Activated CD4-positive, alpha-beta T cell treated with anti-CD3 and anti-CD28 coated beads for 1 hour (primary cell): ENCODE measurements around the gene PAN3.
"Not testable (repeated sequence)": the region's sequence is repeated elsewhere in the genome, so short reads cannot be mapped to it uniquely, and the experiment has no call there.

Experiments
- DNase-seq: peaks from one replicate; pipeline ENCODE4 v3.0.0-alpha.2; 2020

PAN3 gene

DNA sequence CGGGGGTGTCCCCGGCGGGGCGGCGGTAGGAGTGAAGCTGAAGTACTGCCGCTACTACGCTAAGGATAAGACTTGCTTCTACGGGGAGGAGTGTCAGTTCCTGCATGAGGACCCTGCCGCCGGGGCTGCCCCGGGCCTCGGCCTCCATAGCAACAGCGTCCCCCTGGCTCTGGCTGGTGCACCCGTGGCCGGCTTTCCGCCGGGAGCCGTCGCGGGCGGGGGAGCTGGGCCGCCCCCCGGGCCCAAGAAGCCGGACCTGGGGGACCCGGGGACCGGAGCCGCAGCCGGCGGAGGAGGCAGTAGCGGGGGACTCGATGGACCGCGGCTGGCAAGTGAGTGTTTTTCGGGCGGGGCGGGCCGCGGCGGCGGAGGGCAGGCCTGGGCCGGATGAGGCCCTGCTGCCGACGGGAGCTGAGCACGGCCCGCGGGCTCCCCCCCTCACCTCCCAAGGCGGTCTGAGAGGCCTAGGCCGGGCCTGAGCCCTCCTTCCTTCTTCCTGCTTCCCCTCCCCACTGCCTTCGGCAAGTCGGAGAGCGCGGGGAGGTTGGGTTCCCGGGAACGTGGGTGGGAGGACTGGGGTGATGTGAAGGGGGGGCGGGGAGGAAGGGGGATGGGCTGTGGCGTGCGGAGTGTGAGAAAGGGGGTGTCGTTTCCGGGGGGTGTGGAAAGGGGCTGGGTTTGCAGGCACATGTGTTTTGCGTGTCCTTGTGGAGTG is 568 bp downstream of the PAN3 start:
- DNase-seq, result peak; percentile 73

DNA sequence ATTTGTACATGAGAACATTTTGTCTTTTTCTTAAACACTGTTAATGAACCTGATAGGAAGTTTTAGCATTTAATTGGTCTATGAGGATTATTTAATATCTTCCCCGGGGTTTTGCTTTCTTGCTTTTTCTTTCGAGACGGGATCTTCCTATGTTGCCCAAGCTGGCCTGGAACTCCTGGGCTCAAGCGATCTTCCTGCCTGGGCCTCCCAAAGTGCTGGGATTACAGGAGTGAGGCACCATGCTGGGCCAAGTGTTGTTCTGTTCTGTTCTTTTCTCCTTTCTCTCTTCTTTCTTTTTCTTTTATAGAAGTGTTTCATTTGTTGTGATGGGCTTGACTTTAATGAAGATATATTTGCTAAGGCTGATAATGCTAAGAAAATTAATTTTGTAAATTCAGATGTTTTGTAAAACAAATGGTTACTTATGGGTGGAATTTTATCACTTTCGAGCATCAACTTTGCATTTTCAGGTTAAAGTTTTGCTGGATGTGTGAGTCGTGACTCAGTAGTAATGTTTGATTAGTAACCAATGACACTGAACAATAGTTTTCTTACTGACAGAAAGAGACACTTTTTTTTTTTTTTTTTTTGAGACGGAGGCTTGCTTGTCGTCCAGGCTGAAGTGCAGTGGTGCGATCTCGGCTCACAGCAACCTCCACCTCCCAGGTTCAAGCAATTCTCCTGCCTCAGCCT is 2.2 kb downstream of the PAN3 start:
- DNase-seq, result no peak

DNA sequence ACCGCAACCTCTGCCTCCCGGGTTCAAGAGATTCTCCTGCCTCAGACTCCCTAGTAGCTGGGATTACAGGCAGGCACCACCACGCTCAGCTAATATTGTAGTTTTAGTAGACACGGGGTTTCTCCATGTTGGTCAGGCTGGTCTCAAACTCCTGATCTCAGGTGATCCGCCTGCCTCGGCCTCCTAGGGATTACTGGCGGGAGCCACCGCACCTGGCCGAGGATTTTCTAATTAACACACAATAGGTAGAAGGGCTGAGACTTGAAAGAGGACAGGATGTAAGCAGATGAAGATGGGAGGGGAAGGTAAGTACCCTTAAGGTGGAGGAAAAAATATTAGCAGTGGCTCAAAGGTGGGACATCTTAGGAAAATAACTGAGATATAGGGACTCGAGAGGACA is 3.2 kb downstream of the PAN3 start:
- not testable (repeated sequence) for DNase-seq

DNA sequence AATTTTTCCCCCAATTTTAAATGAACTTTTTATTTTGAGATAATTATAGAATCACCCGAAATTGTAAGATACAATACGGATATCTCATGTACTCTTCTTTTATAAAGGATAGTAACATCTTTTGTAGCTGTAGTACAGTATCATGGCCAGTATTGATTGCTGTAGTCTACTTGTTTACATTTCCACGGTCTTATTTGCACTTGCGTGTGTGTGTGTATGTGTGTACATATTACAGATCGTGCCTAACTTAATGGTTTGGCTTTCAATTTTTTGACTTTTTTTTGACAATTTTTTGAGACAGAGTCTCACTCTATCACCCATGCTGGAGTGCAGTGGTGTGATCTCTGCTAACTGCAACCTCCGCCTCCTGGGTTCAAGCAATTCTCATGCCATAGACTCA is 6.7 kb downstream of the PAN3 start:
- no peak for DNase-seq

DNA sequence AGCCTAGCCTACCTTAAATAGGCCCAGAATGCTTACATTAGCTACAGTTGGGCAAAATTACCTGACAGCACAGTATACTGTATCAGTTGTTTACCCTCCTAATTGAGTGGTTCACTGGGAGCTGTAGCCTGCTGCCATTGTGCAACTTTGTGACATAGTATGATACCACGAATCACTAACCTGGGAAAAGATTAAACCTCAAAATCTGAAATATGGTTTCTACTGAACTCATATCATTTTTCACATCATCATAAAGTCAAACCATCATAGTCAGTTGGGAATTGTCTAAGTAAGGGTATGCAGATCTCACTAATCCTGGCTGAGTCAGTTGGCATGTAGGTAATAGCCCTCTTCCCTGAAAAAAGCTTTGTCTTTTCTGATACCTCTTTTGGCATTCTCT is 9.2 kb downstream of the PAN3 start:
- DNase-seq, result no peak

DNA sequence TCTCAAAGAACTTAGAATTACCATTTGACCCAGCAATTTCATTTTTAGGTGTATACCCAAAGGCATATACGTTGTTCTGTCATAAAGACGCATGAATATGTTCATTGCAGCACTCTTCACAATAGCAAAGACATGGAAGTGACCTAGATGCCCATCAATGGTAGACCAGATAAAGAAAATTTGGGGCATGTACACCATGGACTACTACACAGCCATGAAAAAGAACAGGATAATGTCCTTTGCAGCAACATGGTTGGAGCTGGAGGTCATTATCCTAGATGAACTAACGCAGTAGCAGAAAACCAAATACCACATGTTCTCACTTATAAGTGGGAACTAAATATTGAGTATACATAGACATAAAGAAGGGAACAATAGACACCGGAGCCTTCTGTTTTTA is 20.7 kb downstream of the PAN3 start:
- DNase-seq, result no peak

DNA sequence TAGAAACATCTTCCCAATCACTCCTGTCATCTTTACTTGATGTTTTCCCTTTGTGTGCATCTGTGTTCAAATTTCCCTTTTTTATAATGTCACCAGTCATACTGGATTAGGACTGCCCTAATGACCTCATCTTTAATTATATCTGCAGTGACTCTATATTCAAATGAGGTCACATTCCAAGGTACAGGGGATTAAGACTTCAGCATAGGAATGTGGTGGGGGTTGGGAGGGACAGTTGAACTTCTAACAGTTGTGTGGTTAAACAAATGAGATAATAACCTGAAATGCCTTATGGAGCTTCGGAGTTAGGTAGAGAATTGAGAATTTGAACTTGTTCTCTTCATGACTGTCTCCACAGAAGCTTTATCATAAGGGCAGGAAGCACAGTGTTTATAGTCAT is 23.0 kb downstream of the PAN3 start:
- no peak for DNase-seq

DNA sequence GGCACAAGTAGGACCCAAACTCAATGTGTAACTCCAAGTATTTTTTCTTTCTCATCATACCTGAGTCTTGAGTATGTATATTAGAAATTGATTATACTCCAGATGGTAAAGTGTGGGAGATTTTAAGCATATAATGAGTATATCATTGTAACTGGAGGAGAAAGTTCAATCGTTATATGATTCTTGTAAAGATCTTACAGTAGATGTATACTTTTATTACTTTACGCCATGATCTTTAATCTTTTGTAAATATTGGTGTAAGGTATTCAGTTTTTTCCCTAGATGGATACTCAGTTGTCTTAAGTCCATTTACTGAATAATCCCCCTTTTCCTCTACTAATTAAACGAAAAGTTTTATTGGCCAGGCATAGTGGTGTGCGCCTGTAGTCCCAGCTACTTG is 25.2 kb downstream of the PAN3 start:
- no peak for DNase-seq

DNA sequence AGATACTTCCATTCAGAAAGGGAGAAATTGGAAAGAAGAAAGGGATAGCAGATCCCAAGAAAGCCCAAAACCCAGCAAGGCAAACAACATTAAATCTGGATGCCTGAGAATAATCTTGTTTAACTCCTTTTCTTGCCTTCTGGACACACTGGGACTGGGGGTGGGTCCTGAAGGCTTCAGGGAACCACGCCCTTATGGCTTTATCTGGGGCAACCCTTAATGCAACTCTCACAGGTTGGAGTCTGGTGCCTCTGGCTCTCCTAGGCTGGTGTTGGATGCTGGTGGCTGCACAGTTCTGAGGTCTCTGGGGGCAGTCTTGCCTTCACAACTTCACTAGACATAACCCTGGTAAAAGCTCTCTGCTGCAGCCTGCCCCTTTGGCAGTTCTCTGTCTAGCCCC is 27.9 kb downstream of the PAN3 start:
- DNase-seq, result no peak

DNA sequence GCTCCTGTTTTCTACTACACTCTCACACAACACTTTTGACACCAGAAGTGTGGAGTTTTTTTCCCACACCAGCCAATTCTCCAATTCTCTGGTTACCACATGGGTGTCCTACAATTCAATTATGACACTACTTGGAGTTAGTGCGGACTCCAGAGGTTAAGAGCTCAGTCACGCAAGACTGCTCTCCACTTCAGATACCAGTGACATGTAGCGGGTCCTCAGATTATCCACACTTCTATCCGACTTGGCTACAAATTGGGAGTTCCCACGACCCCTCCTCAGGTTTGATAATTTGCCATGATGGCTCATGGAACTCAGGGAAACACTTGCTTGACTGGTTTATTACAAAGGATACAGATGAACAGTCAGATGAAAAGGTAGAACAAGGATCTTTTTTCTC is 32.9 kb downstream of the PAN3 start:
- DNase-seq, result no peak

DNA sequence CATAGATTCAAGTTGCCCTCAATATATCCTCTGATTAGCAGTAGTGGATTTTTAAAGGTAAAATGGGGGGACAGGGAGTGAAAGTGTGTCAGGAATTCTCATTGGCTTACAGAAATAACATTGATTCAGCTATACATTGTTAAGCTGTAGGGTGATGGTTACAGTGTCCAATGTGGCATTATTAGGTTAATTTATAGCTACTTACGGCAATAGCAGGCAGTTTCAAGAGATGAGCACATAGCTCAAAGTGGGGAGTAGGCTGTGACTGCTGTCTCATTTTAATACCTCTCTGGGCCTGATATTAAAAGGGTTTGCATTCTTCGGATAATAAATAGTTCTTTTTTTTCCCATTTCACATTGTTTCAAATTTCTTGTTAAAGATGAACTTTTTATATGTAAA is 34.6 kb downstream of the PAN3 start:
- DNase-seq, result no peak

DNA sequence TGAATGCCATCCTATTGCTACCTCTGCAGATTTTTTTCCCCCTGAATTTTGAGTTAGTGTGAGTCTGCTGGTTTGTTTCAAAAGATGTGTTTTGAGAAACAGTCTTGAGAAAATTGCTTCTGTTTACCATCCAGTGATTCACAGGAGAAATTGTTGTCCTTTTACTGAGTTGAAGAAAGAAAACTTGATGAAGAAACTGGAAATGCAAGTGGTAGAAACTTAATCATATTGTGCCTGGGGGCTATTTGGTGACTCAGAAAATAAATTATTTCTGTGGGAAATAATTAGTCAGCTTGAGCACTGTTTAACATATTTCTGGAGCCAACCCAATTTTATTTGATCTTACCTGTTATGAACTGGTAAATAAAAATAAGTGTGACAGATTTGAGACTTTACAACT is 35.4 kb downstream of the PAN3 start:
- no peak for DNase-seq

DNA sequence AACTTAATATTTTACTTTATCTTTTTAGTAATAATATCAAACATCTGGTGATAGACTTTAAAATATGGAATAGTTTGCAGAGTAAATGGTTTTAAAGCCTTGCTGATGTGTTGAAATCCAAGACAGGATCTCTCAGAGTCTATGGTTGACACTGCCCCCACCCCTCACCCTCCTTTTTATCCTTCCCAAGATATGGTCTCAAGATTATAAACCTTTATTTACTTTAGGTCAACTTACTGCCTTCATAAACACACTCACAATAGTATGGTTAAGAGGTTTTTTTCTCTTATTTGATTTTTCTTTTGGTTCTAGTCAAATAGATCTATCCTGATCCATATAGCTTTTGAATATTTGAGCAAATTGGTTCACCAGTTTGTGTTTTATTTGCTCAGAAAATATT is 39.0 kb downstream of the PAN3 start:
- DNase-seq, result no peak

DNA sequence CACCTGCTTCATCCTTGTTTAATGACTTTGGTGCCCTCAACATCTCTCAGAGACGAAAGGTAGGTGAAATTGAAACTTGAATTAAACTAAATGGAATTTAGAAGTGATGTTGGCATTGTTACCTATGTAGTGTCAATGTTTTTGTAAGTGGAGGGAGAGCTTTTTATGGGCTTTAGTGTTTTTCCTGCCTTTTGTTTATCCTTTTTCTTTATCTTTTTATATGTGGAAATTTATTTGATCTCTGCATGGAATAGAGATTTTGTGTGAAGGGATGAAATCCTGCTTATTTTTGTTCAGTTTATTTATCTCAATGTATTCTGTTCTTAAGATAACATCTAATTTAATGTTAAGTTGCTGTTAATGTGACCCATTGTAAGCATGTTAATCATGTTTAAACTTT is 39.5 kb downstream of the PAN3 start:
- DNase-seq, result no peak

DNA sequence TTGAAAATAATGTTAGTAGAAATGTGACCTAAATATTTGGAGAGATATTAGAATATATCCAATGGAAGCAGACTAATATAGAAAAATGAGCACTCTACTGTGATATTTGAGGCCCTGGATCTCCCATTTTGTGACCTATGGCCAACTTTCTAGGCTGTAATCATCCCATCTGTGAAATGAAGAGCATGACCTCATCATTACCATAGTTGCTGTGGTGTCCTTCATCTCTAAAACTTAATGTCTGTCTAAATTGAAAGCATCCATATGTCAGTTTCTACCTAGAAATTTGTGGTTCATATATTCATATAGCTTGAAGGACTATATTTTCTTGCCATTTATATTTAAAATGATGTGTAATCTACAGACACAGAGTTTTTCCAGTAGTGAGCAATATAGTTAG is 41.6 kb downstream of the PAN3 start:
- no peak for DNase-seq

DNA sequence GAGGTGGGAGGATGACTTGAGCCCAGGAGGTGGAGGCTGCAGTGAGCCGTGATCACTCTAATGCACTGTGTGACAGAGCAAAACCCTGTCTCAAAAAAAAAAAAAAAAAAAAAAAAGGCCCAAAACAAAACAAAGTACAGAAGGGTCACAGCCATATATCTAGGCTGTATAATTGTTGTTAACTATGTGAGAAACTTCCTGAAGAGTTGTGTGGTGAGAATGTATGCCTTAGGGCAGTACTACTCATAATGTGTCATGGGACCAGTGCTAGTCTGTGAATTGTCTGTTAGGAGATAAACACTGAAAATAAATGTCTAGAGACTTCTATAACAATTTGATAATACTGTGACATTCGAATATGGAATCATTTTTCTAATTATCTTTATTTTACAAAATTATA is 43.1 kb downstream of the PAN3 start:
- DNase-seq, result no peak

DNA sequence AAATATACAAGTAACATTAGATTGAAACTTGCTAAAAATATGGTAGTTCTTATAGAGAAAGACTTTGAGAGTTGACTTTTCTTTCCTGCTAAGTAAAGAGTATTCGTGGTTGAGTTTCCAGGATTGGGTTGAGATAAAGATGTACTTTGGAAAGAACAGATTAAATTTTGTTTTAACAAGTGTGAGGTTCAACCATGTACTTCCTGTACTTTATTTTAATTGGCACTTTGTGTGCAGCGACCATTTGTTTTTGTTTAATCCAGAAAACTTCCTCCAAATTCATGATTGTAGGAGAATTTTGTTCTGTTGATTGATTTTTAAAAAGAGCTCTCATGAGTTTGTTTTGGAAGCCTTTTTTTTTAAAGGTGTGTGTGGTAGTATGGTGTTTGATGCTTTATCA is 46.9 kb downstream of the PAN3 start:
- no peak for DNase-seq

DNA sequence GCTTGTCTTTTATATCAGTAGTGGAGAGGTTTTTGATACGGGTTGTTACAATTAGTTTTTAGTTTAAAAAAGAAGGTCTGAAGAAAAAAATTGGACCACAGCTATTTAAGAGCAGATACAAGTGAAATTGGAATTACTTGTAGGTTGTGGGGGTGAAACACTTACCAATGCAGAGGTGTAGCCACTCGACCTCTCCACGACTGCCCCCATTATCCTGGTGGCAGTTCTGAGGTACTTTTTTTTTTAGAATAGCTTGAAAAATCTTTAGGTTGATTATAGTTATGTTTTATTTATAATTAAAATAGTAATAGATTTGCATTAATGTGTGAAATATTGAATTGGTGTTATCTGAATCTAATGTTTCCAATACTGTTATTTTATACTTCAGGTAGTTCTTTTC is 60.7 kb downstream of the PAN3 start:
- no peak for DNase-seq

DNA sequence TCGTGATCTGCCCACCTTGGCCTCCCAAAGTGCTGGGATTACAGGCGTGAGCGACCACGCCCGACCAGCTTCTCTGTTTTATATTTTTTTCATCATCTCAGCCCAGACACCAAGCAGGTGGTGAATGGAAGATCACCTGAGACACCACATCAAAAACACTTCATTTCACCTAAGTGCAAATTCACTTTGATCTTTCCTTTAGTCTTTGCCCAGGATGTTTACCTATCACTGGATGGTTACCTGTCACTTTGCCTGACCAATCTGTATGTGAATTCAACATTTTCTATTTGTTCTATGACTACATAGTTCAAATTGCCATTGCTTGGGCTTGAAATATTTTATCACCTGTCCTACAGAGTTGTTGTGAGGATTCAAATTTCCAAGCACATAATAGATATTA is 65.7 kb downstream of the PAN3 start:
- no peak for DNase-seq

DNA sequence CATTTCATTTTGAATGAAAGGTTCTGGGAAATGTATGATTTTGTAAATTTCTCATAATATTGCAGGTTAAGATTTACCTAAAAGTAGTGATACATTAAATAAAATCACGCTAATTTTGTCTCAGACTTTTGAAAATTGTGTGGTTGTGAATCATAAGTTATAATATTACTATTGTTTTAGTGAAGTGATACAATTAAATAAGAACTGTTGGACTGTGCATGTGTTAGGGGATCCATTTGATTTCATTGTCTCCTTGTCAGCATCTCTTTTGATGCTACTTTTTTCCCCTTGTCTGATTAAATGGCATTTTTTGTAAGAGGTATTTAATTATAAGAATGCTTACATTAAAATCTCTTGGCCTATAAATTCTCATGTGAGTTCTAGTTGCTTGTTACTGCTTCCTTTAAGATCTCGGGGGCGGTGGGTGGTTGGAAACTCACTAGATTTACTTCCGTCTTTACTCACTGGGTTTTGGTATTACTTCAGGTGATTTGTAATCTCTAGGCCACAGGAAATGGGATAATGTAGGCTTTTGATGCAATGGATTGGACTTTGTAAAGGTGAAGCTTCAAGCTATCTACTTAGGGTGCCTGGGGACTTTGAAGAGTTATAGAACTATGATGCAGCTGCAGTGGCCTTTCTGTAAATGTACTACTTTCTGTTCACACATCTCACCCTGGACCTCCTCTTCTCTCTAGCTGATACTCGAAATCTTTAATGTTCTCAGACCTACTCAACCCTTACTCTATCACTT is 66.5 kb downstream of the PAN3 start:
- no peak for DNase-seq

DNA sequence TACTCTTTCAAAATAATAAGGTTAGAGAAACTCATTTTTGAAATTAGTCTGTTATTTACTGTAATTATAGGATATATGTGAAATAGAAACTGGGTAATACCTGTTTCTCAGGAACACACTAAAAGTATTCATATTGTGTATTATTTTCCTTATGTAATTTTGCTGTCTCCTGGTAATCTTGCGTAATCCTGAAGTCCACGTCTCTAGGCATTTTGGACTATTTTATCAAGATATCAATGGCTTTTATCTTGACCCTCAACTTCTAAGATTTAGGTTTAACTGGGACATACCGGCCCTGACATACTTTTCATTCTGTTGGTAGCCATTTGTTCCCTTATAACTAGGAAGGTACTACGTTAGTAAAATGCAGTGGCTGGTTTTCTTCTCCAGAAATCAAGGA is 80.3 kb downstream of the PAN3 start:
- DNase-seq, result no peak

DNA sequence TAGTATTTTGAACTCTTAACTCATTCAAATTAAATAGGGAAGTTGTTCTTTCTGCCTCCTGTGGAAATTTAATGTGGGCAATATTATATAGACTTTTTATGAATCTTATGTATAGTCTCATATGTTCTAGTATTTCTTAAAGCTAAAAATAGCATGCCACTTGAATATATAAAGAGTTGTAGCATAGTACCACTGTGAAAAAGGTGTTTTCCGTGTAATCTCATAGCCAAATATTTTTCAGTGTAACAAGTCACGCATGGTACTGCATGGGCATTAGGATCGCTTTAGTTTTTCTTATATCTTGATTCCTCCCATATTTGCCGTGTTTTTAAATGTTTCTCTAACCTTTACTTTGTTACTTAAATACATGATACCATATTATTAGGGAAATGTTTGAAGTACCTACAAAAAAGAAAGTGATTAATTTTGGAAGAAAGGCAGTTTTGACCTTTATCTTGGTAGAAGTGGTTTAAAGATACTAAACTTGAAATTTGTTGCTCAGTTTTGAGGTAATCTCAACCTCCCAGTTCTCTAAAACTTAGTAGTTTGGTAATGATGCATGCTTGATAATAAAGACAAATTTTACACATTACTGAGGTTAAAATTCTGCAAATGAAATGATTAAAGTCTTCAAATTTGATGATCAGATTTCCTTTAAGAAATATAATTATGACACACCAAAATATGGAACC is 81.2 kb downstream of the PAN3 start:
- DNase-seq, result no peak

DNA sequence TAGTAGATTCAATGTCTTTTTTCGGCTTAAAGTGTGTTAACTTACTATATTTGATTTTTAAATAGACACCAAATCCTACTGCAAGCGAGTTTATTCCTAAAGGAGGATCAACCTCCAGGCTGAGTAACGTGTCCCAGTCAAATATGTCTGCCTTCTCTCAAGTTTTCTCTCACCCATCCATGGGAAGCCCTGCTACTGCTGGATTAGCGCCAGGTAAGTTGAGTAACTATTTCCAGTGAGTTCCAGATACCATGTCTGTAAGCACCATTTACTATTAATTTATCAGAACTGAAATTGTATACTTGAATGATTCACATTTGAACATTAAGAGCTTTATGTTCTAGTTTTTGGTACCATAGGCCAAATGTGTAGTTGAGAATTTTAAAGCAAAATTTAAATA is 81.8 kb downstream of the PAN3 start:
- no peak for DNase-seq
